WTC11 (cell line): ENCODE results near the gene ZDHHC4. TPM values are rescaled to one million over a fixed set of nuclear protein-coding genes. Genes with fewer than 3 reads are reported as not detected.

Experiments
- ATAC-seq: fragments of 200-7000 bp; cut with Tn5 transposase; 2 replicates; pipeline ENCODE4 v1.10.0; 2021; ENCODE audit warnings: mild to moderate bottlenecking, moderate library complexity
- CTCF ChIA-PET: fragments of 300-600 bp; sonication (Branson Sonifier 250); formaldehyde crosslinking; loops from one replicate; lab custom pipeline; 2021; ENCODE audit warnings: antibody characterized with exemption; lab: Charles Lee
- POLR2A ChIA-PET: fragments of 350-600 bp; sonication (Branson Sonifier 250); formaldehyde crosslinking; loops from one replicate; lab custom pipeline; 2021; ENCODE audit warnings: antibody characterized with exemption; lab: Charles Lee
- DNase-seq: peaks from one replicate; pipeline ENCODE4 v3.0.0; 2021; ENCODE audit warnings: low spot score
- H3K27ac Mint-ChIP-seq: 2 replicates; pipeline ENCODE4 v1.8.0; 2021; ENCODE audit warnings: mixed read lengths
- H3K27me3 Mint-ChIP-seq: 2 replicates; pipeline ENCODE4 v1.8.0; 2021; ENCODE audit warnings: low read depth, mild to moderate bottlenecking, moderate library complexity, mixed read lengths
- H3K36me3 Mint-ChIP-seq: 2 replicates; pipeline ENCODE4 v1.8.0; 2021; ENCODE audit warnings: mixed read lengths
- H3K4me1 Mint-ChIP-seq: 2 replicates; pipeline ENCODE4 v1.8.0; 2022; ENCODE audit warnings: mixed read lengths
- H3K4me3 Mint-ChIP-seq: 2 replicates; pipeline ENCODE4 v1.8.0; 2021; ENCODE audit warnings: mild to moderate bottlenecking, moderate library complexity, mixed read lengths
- H3K9me3 Mint-ChIP-seq: 2 replicates; pipeline ENCODE4 v1.8.0; 2021; ENCODE audit warnings: mixed read lengths
- CBFB ChIP-seq: sonication (generic); formaldehyde crosslinking; IDR thresholded peaks from 2 replicates; pipeline ENCODE4 v1.8.1; 2022; ENCODE audit warnings: mild to moderate bottlenecking, low read depth, missing genetic modification reagents
- FOXP1 ChIP-seq: sonication (generic); formaldehyde crosslinking; IDR thresholded peaks from 2 replicates; pipeline ENCODE4 v1.8.0; 2022; ENCODE audit warnings: missing genetic modification reagents, mild to moderate bottlenecking, moderate library complexity, borderline replicate concordance
- GABPB1 ChIP-seq: sonication (generic); formaldehyde crosslinking; IDR thresholded peaks from 2 replicates; pipeline ENCODE4 v1.8.1; 2023; ENCODE audit warnings: mild to moderate bottlenecking, missing genetic modification reagents
- HMGA2 ChIP-seq: fragments of 250-450 bp; sonication (Bioruptor Pico); IDR thresholded peaks from 2 replicates; pipeline ENCODE4 v1.4.0; 2021; ENCODE audit warnings: mild to moderate bottlenecking, moderate library complexity
- JAZF1 ChIP-seq: fragments of 250-450 bp; sonication (Bioruptor Pico); IDR thresholded peaks from 2 replicates; pipeline ENCODE4 v1.9.0; 2021; ENCODE audit warnings: moderate library complexity, mild to moderate bottlenecking, inconsistent platforms
- NR1H2 ChIP-seq: sonication (generic); formaldehyde crosslinking; IDR thresholded peaks from 2 replicates; pipeline ENCODE4 v1.9.0; 2021; ENCODE audit warnings: mild to moderate bottlenecking, moderate library complexity, missing genetic modification reagents
- SMAD3 ChIP-seq: sonication (generic); formaldehyde crosslinking; IDR thresholded peaks from 2 replicates; pipeline ENCODE4 v1.8.0; 2022; ENCODE audit warnings: missing genetic modification reagents, mild to moderate bottlenecking, borderline replicate concordance
- SMAD4 ChIP-seq: sonication (generic); formaldehyde crosslinking; IDR thresholded peaks from 2 replicates; pipeline ENCODE4 v1.8.0; 2022; ENCODE audit warnings: mild to moderate bottlenecking, missing genetic modification reagents
- SP1 ChIP-seq: sonication (generic); formaldehyde crosslinking; conservative IDR thresholded peaks from 2 replicates; pipeline ENCODE4 v1.8.1; 2022; ENCODE audit warnings: missing genetic modification reagents
- TP53 ChIP-seq: sonication (generic); formaldehyde crosslinking; IDR thresholded peaks from 2 replicates; pipeline ENCODE4 v1.8.1; 2023; ENCODE audit warnings: mild to moderate bottlenecking, missing genetic modification reagents
- ZBTB21 ChIP-seq: sonication (generic); formaldehyde crosslinking; IDR thresholded peaks from 2 replicates; pipeline ENCODE4 v1.8.1; 2023; ENCODE audit warnings: mild to moderate bottlenecking, missing genetic modification reagents, borderline replicate concordance
- ZNF317 ChIP-seq: sonication (generic); formaldehyde crosslinking; IDR thresholded peaks from 2 replicates; pipeline ENCODE4 v1.8.1; 2023; ENCODE audit warnings: low read depth, mild to moderate bottlenecking, moderate library complexity, missing genetic modification reagents, borderline replicate concordance
- ZNF423 ChIP-seq: fragments of 250-450 bp; sonication (Bioruptor Pico); IDR thresholded peaks from 2 replicates; pipeline ENCODE4 v2.1.2; 2022; ENCODE audit warnings: mild to moderate bottlenecking, moderate library complexity
- total RNA-seq: library from RNA; stranded (reverse); gene quantifications from 3 replicates; pipeline ENCODE4 v1.2.3, GENCODE V29; 2021
- TF ChIP-seq, protein P1 (sequence below): sonication (generic); formaldehyde crosslinking; IDR thresholded peaks from 2 replicates; pipeline ENCODE4 v1.8.1; 2023; ENCODE audit warnings: mild to moderate bottlenecking, missing genetic modification reagents, moderate library complexity
- TF ChIP-seq, protein P2 (sequence below): fragments of 250-450 bp; sonication (Bioruptor Pico); IDR thresholded peaks from 2 replicates; pipeline ENCODE4 v2.1.2; 2022; ENCODE audit warnings: mild to moderate bottlenecking, moderate library complexity
- TF ChIP-seq, protein P3 (sequence below): sonication (generic); formaldehyde crosslinking; IDR thresholded peaks from 2 replicates; pipeline ENCODE4 v1.8.1; 2023; ENCODE audit warnings: mild to moderate bottlenecking, moderate library complexity, missing genetic modification reagents
- TF ChIP-seq, protein P4 (sequence below): sonication (generic); formaldehyde crosslinking; IDR thresholded peaks from 2 replicates; pipeline ENCODE4 v1.8.0; 2022; ENCODE audit warnings: mild to moderate bottlenecking, missing genetic modification reagents
- TF ChIP-seq, protein P5 (sequence below): sonication (generic); formaldehyde crosslinking; IDR thresholded peaks from 2 replicates; pipeline ENCODE4 v1.8.1; 2022; ENCODE audit warnings: mild to moderate bottlenecking, moderate library complexity, missing genetic modification reagents
- TF ChIP-seq, protein P6 (sequence below): sonication (generic); formaldehyde crosslinking; IDR thresholded peaks from 2 replicates; pipeline ENCODE4 v1.8.0; 2023; ENCODE audit warnings: missing genetic modification reagents, mild to moderate bottlenecking, borderline replicate concordance
- TF ChIP-seq, protein P7 (sequence below): sonication (generic); formaldehyde crosslinking; IDR thresholded peaks from 2 replicates; pipeline ENCODE4 v1.8.0; 2022; ENCODE audit warnings: mild to moderate bottlenecking, missing genetic modification reagents

Gene ZDHHC4
- total RNA-seq, 1 experiment from 2014 or later, result 37.7 TPM

DNA sequence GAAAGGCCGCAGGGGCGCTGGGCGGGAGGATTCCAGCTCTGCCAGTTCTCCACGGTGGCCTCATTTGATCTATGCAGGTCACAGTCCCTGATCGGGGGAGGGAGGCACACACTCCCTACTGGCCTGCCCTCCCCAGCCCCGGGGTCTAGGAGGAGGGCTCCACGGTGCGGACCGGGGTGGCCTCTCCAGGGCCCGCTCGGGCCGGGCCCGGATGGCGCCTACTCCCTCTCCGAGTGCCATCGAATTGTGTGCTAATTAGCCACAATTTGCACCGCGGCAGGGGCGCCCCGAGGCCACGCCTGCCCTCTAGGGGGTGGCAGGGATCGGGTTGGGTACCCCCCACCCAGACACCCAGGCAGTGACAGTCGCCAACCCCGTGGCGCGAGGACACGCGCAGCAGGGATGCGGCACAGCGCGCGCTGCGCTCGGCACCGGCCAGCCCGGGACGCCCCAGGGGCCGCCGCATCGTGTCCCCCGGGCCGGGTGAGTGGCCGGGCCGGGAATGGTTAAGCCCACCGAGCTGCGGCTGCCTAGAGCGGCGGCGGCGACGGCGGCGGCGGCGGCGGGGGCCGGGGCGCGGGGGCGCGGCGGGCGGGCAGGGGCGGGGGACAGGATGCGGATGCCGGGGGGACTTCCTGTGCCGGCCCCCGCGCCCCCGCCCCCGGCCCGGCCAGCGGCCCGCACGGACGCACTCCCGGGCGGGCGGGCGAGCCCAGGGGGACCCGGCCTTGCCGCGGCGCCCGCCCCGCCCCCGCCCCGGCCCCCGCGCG, 37.9 kb downstream of the ZDHHC4 start, which contains the start of gene ZNF853 (continued):
- TF ChIP-seq, protein P1, sequence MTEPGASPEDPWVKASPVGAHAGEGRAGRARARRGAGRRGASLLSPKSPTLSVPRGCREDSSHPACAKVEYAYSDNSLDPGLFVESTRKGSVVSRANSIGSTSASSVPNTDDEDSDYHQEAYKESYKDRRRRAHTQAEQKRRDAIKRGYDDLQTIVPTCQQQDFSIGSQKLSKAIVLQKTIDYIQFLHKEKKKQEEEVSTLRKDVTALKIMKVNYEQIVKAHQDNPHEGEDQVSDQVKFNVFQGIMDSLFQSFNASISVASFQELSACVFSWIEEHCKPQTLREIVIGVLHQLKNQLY, result no peak
- TF ChIP-seq GABPB1 (CRISPR knock-in tag) (no peak), HMGA2 (CRISPR knock-in tag) (no peak), TP53 (CRISPR knock-in tag) (peak; percentile 21; the same call in 1 of the 2 replicates), ZBTB21 (CRISPR knock-in tag) (0 out of 2 replicates have a peak, but pooled peaks have one; percentile 54)
- TF ChIP-seq, protein P2, sequence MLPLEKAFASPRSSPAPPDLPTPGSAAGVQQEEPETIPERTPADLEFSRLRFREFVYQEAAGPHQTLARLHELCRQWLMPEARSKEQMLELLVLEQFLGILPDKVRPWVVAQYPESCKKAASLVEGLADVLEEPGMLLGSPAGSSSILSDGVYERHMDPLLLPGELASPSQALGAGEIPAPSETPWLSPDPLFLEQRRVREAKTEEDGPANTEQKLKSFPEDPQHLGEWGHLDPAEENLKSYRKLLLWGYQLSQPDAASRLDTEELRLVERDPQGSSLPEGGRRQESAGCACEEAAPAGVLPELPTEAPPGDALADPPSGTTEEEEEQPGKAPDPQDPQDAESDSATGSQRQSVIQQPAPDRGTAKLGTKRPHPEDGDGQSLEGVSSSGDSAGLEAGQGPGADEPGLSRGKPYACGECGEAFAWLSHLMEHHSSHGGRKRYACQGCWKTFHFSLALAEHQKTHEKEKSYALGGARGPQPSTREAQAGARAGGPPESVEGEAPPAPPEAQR, result no peak
- TF ChIP-seq, protein P3, sequence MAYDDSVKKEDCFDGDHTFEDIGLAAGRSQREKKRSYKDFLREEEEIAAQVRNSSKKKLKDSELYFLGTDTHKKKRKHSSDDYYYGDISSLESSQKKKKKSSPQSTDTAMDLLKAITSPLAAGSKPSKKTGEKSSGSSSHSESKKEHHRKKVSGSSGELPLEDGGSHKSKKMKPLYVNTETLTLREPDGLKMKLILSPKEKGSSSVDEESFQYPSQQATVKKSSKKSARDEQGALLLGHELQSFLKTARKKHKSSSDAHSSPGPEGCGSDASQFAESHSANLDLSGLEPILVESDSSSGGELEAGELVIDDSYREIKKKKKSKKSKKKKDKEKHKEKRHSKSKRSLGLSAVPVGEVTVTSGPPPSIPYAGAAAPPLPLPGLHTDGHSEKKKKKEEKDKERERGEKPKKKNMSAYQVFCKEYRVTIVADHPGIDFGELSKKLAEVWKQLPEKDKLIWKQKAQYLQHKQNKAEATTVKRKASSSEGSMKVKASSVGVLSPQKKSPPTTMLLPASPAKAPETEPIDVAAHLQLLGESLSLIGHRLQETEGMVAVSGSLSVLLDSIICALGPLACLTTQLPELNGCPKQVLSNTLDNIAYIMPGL (CRISPR knock-in tag), result peak; percentile 21; the same call in 1 of the 2 replicates

DNA sequence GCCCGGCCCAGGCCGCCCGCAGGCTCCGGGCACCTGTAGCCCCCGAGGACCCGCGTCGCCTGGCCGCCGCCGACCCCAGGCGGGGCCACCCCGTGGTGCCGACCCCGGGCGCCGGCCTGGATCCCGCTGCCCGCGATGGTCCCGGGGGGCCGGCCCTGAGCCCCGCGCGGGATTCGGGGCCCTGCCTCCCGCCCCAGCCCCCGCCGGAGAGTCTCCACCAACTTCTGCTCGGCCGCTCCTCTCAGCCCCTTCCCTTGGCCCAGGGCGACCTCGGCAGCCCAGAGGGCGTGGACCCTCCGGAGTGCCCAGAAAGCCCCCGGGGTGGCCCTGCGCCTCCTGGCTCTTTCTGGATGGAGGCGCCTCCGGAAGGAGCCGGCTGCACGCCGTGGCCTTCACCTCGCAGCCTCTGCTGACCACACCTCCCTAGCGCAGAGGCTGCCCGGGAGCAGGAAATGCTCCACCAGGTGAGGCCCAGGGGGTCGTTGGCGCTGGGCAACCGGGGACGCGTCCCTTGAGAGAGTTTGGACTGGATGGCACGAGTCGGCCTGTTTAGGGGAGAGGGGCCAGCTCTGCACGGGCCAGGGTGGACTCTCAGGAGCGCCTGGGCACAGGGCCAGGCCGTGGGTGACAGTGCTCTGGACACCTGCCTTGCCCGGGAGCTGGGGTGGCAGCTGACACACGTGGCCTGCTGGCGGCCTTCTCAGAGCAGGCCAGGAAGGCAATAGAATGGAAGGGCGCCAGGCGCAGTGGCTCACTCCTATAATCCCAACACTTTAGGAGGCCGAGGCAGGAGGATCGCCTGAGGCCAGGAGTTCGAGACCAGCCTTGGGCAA, 38.7 kb downstream of the ZDHHC4 start:
- POLR2A ChIA-PET, result interaction anchor here (0.8 kb wide), 1 partner anchor 25 kb away, joined by 3 read pairs; no protein-coding TSS in a partner anchor
- ATAC-seq, result peak; percentile 62
- no peak overlapping the region for H3K27ac Mint-ChIP-seq
- CTCF ChIA-PET, result no interaction called here
- H3K36me3 Mint-ChIP-seq, result peaks cover under 1% of the 10 kb centered on the region
- H3K4me3 Mint-ChIP-seq, result peak overlapping the region; percentile 54
- H3K4me1 Mint-ChIP-seq, result peaks cover 12% of the 10 kb centered on the region
- peaks cover 5% of the 10 kb centered on the region; the same call in 1 of the 2 replicates for H3K27me3 Mint-ChIP-seq
- peak; percentile 66 for DNase-seq
- no peaks in the 10 kb centered on the region for H3K9me3 Mint-ChIP-seq
- TF ChIP-seq, protein P4, sequence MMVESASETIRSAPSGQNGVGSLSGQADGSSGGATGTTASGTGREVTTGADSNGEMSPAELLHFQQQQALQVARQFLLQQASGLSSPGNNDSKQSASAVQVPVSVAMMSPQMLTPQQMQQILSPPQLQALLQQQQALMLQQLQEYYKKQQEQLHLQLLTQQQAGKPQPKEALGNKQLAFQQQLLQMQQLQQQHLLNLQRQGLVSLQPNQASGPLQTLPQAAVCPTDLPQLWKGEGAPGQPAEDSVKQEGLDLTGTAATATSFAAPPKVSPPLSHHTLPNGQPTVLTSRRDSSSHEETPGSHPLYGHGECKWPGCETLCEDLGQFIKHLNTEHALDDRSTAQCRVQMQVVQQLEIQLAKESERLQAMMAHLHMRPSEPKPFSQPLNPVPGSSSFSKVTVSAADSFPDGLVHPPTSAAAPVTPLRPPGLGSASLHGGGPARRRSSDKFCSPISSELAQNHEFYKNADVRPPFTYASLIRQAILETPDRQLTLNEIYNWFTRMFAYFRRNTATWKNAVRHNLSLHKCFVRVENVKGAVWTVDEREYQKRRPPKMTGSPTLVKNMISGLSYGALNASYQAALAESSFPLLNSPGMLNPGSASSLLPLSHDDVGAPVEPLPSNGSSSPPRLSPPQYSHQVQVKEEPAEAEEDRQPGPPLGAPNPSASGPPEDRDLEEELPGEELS (CRISPR knock-in tag), result 0 out of 2 replicates have a peak, but pooled peaks have one; percentile 11
- peak; percentile 54; the same call in 1 of the 2 replicates for TF ChIP-seq GABPB1 (CRISPR knock-in tag)
- TF ChIP-seq SMAD3 (CRISPR knock-in tag), result no peak
- TF ChIP-seq NR1H2, result no peak
- peak; percentile 58; the same call in 1 of the 2 replicates for TF ChIP-seq FOXP1 (CRISPR knock-in tag)
- no peak for TF ChIP-seq ZNF317 (CRISPR knock-in tag)
- no peak for TF ChIP-seq SMAD4 (CRISPR knock-in tag)
- peak; percentile 68 for TF ChIP-seq ZNF423 (CRISPR knock-in tag)
- TF ChIP-seq, protein P5, sequence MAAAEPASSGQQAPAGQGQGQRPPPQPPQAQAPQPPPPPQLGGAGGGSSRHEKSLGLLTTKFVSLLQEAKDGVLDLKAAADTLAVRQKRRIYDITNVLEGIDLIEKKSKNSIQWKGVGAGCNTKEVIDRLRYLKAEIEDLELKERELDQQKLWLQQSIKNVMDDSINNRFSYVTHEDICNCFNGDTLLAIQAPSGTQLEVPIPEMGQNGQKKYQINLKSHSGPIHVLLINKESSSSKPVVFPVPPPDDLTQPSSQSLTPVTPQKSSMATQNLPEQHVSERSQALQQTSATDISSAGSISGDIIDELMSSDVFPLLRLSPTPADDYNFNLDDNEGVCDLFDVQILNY (CRISPR knock-in tag), result 0 out of 2 replicates have a peak, but pooled peaks have one; percentile 28
- peak; percentile 44; the same call in 1 of the 2 replicates for TF ChIP-seq SP1 (CRISPR knock-in tag)
- TF ChIP-seq JAZF1 (CRISPR knock-in tag), result no peak
- TF ChIP-seq, protein P6, sequence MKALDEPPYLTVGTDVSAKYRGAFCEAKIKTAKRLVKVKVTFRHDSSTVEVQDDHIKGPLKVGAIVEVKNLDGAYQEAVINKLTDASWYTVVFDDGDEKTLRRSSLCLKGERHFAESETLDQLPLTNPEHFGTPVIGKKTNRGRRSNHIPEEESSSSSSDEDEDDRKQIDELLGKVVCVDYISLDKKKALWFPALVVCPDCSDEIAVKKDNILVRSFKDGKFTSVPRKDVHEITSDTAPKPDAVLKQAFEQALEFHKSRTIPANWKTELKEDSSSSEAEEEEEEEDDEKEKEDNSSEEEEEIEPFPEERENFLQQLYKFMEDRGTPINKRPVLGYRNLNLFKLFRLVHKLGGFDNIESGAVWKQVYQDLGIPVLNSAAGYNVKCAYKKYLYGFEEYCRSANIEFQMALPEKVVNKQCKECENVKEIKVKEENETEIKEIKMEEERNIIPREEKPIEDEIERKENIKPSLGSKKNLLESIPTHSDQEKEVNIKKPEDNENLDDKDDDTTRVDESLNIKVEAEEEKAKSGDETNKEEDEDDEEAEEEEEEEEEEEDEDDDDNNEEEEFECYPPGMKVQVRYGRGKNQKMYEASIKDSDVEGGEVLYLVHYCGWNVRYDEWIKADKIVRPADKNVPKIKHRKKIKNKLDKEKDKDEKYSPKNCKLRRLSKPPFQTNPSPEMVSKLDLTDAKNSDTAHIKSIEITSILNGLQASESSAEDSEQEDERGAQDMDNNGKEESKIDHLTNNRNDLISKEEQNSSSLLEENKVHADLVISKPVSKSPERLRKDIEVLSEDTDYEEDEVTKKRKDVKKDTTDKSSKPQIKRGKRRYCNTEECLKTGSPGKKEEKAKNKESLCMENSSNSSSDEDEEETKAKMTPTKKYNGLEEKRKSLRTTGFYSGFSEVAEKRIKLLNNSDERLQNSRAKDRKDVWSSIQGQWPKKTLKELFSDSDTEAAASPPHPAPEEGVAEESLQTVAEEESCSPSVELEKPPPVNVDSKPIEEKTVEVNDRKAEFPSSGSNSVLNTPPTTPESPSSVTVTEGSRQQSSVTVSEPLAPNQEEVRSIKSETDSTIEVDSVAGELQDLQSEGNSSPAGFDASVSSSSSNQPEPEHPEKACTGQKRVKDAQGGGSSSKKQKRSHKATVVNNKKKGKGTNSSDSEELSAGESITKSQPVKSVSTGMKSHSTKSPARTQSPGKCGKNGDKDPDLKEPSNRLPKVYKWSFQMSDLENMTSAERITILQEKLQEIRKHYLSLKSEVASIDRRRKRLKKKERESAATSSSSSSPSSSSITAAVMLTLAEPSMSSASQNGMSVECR (CRISPR knock-in tag), result 0 out of 2 replicates have a peak, but pooled peaks have one; percentile 23
- 0 out of 2 replicates have a peak, but pooled peaks have one; percentile 45 for TF ChIP-seq CBFB
- TF ChIP-seq, protein P7, sequence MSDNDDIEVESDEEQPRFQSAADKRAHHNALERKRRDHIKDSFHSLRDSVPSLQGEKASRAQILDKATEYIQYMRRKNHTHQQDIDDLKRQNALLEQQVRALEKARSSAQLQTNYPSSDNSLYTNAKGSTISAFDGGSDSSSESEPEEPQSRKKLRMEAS (CRISPR knock-in tag), result peak; percentile 41; the same call in 1 of the 2 replicates
